CD14-positive monocyte (primary cell): Measurements from ENCODE around the gene EPB41L5. TPM values are rescaled to one million over a fixed set of nuclear protein-coding genes. Genes with fewer than 3 reads are reported as not detected.

ENCODE experiments used
- DNase-seq, 3 donors: peaks; one replicate each; pipeline ENCODE4 v3.0.0-alpha.2; 2011 to 2022
- H2AFZ ChIP-seq: 2 replicates; pipeline ENCODE4 v1.6.0; 2012; ENCODE audit warnings: mild to moderate bottlenecking, low read depth, low read length, inconsistent platforms; ENCODE audit not compliant: insufficient read depth, poor library complexity, severe bottlenecking
- H3K27ac ChIP-seq, 2 donors: 1 replicate in 1 of 2; 2 replicates in 1 of 2; pipeline ENCODE4 v1.5.1; 2012 to 2013; ENCODE audit warnings: low read length in 2 of 2, control low read depth in 1 of 2, inconsistent platforms in 1 of 2, low read depth in 1 of 2, mild to moderate bottlenecking in 1 of 2
- H3K27me3 ChIP-seq, 2 donors: one replicate each; pipeline versions ENCODE4 v1.6.0 to v1.6.1; 2011 to 2013; ENCODE audit warnings: low read length in 2 of 2; ENCODE audit not compliant: control insufficient read depth in 2 of 2, insufficient read depth in 2 of 2
- H3K36me3 ChIP-seq, 2 donors: replicated peaks in 1 of 2; 1 replicate in 1 of 2; 2 replicates in 1 of 2; pipeline versions ENCODE4 v1.5.1 to v1.6.1; 2012 to 2013; ENCODE audit warnings: low read length in 2 of 2, control low read depth in 1 of 2, inconsistent platforms in 1 of 2, mild to moderate bottlenecking in 1 of 2; ENCODE audit not compliant: insufficient read depth in 2 of 2, control insufficient read depth in 1 of 2
- H3K4me1 ChIP-seq, 2 donors: 1 replicate in 1 of 2; 2 replicates in 1 of 2; pipeline versions ENCODE4 v1.5.1 to v1.6.1; 2012 to 2013; ENCODE audit warnings: low read length in 2 of 2, control low read depth in 1 of 2, inconsistent platforms in 1 of 2, mild to moderate bottlenecking in 1 of 2, moderate library complexity in 1 of 2; ENCODE audit not compliant: insufficient read depth in 2 of 2, control insufficient read depth in 1 of 2
- H3K4me2 ChIP-seq: replicated peaks from 2 replicates; pipeline ENCODE3; 2012; ENCODE audit warnings: low read length, moderate library complexity, mild to moderate bottlenecking; ENCODE audit not compliant: poor library complexity, severe bottlenecking; ENCODE audit errors: extremely low read depth
- H3K4me3 ChIP-seq, 3 experiments: fragments of 200-600 bp in 1 of 3; sonication (generic) in 1 of 3; replicated peaks in 1 of 3; 1 replicate in 2 of 3; 2 replicates in 1 of 3; pipeline ENCODE4 v1.5.1; 2011 to 2013; ENCODE audit warnings: low read length in 3 of 3, mild to moderate bottlenecking in 3 of 3, control low read depth in 2 of 3, low read depth in 2 of 3, inconsistent platforms in 1 of 3, moderate library complexity in 1 of 3
- H3K79me2 ChIP-seq: 2 replicates; pipeline ENCODE4 v1.6.0; 2012; ENCODE audit warnings: mild to moderate bottlenecking, control low read depth, inconsistent platforms, low read length, moderate library complexity; ENCODE audit not compliant: insufficient read depth
- H3K9ac ChIP-seq: 2 replicates; pipeline ENCODE4 v1.6.0; 2017; ENCODE audit warnings: low read length, mild to moderate bottlenecking; ENCODE audit not compliant: insufficient read depth, poor library complexity, severe bottlenecking
- H3K9me3 ChIP-seq, 2 donors: replicated peaks in 1 of 2; 1 replicate in 1 of 2; 2 replicates in 1 of 2; pipeline versions ENCODE4 v1.5.1 to v1.6.1; 2012 to 2013; ENCODE audit warnings: low read length in 2 of 2, control low read depth in 1 of 2; ENCODE audit not compliant: control insufficient read depth in 1 of 2, insufficient read depth in 1 of 2
- H4K20me1 ChIP-seq: 2 replicates; pipeline ENCODE4 v1.6.0; 2012; ENCODE audit warnings: mild to moderate bottlenecking, low read length, control low read depth, moderate library complexity; ENCODE audit not compliant: insufficient read depth
- H3K27ac Mint-ChIP-seq, 7 donors: one replicate each; pipeline ENCODE4 v1.8.0; 2020; ENCODE audit warnings: mild to moderate bottlenecking in 7 of 7, mixed read lengths in 7 of 7, moderate library complexity in 6 of 7, inconsistent platforms in 2 of 7
- H3K27me3 Mint-ChIP-seq, 3 donors: one replicate each; pipeline ENCODE4 v1.8.0; 2021 to 2022; ENCODE audit warnings: low read depth in 3 of 3, mild to moderate bottlenecking in 3 of 3, mixed read lengths in 3 of 3, moderate library complexity in 3 of 3, inconsistent platforms in 1 of 3
- H3K36me3 Mint-ChIP-seq, 2 donors: one replicate each; pipeline ENCODE4 v1.8.0; 2020; ENCODE audit warnings: mixed read lengths in 2 of 2, inconsistent platforms in 1 of 2, mild to moderate bottlenecking in 1 of 2
- H3K4me1 Mint-ChIP-seq: one replicate; pipeline ENCODE4 v1.8.0; 2020; ENCODE audit warnings: mild to moderate bottlenecking, mixed read lengths
- H3K4me3 Mint-ChIP-seq, 2 donors: one replicate each; pipeline ENCODE4 v1.8.0; 2020; ENCODE audit warnings: mild to moderate bottlenecking in 2 of 2, mixed read lengths in 2 of 2, moderate library complexity in 1 of 2
- H3K9me3 Mint-ChIP-seq, 7 donors: one replicate each; pipeline ENCODE4 v1.8.0; 2020 to 2022; ENCODE audit warnings: mixed read lengths in 7 of 7, mild to moderate bottlenecking in 6 of 7, moderate library complexity in 6 of 7, inconsistent platforms in 2 of 7
- WGBS: methylation state at CpG from one replicate; pipeline ENCODE4 v1.1.5; 2013; ENCODE audit warnings: missing lambda C conversion rate; ENCODE audit not compliant: insufficient coverage; 5-methylcytosine and 5-hydroxymethylcytosine counted together
- intact Hi-C, 2 donors: fragments of 100-400 bp; cut with micrococcal nuclease; formaldehyde crosslinking; loops; one replicate each; pipeline versions ENCODE4 v1.15.0 to v1.15.1; 2023
- polyA plus RNA-seq, 3 donors: library from polyadenylated mRNA; depleted of rRNA in 1 of 3; unstranded in 2 of 3; stranded (reverse) in 1 of 3; fragments of 300-500 nt in 2 of 3; fragments of >200 nt in 1 of 3; fragmentation: Illumina TruSeq in 2 of 3; gene quantifications; 1 replicate in 2 of 3; 2 replicates in 1 of 3; pipeline ENCODE4 v1.2.3, GENCODE V29; 2012 to 2021
- TF ChIP-seq, protein P1 (sequence below): fragments of 200-600 bp; IDR thresholded peaks from one replicate; pipeline ENCODE4 v1.8.0; 2022; ENCODE audit warnings: antibody characterized with exemption, mild to moderate bottlenecking

Gene EPB41L5
- polyA plus RNA-seq, 3 donors: 1.4 to 2.4 (median 2.0) TPM

DNA sequence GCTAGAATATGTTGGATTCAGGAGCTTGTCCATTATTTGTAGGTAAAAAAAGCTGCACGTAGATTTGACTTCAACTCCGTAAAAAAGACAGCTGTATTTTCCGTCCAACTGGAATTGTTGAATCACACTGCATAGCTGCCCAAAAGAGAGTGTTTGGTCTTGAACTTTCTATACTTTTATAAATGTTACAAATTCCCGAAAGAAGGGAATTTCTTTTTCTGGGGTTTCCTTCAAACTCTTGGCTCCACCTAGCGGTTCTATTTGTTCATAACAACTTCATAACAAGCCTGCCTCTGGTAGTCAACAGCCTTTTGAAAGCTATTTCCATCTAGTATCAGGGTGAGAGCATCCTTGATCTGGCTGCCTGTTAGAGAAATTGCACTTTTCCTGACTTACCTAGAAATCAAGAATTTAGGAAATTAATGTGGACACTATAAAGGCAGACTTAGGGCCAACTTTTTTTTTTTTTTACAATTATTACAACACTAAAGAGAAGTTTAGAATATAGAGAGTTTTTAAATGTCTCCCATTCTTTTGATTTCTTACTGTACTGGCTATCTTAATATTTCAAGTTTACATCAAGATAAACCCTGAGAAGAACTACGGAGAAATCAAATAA is 162.2 kb downstream of the EPB41L5 start:
- no peaks in the 10 kb centered on the region for H3K36me3 Mint-ChIP-seq
- Histone ChIP-seq H3K9me3 (no peaks in the 10 kb centered on the region), H3K27ac (no peak overlapping the region), H2AFZ (no peak overlapping the region), H3K27me3 (no peaks in the 10 kb centered on the region), H3K36me3 (no peaks in the 10 kb centered on the region), H3K9ac (no peak overlapping the region), H3K4me1 (peaks cover 18 to 19% of the 10 kb centered on the region in 2 donors), H3K4me2 (no peak overlapping the region), H3K4me3 (no peak overlapping the region), H3K79me2 (no peaks in the 10 kb centered on the region), H4K20me1 (no peaks in the 10 kb centered on the region)
- intact Hi-C loops: loop anchor here (5.0 to 10.0 kb wide), 2 partner anchors 470 to 473 kb away; no protein-coding TSS in a partner anchor
- H3K4me3 Mint-ChIP-seq: no peak overlapping the region
- TF ChIP-seq, protein P1, sequence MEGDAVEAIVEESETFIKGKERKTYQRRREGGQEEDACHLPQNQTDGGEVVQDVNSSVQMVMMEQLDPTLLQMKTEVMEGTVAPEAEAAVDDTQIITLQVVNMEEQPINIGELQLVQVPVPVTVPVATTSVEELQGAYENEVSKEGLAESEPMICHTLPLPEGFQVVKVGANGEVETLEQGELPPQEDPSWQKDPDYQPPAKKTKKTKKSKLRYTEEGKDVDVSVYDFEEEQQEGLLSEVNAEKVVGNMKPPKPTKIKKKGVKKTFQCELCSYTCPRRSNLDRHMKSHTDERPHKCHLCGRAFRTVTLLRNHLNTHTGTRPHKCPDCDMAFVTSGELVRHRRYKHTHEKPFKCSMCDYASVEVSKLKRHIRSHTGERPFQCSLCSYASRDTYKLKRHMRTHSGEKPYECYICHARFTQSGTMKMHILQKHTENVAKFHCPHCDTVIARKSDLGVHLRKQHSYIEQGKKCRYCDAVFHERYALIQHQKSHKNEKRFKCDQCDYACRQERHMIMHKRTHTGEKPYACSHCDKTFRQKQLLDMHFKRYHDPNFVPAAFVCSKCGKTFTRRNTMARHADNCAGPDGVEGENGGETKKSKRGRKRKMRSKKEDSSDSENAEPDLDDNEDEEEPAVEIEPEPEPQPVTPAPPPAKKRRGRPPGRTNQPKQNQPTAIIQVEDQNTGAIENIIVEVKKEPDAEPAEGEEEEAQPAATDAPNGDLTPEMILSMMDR: peak; percentile 84
- WGBS: 100% methylated on average over 1 of the region's 6 CpGs
- peaks cover 22% of the 10 kb centered on the region for H3K4me1 Mint-ChIP-seq
- DNase-seq: peak; percentile 31 to 64 (median 57)
- no peak overlapping the region for H3K27ac Mint-ChIP-seq
- peaks cover 0 to 1% (median 0%) of the 10 kb centered on the region in 7 donors for H3K9me3 Mint-ChIP-seq
- H3K27me3 Mint-ChIP-seq: peaks cover 4 to 11% (median 4%) of the 10 kb centered on the region in 3 donors

- Histone ChIP-seq H3K4me2 (peak overlapping the region; percentile 77), H3K36me3 (no peaks in the 10 kb centered on the region), H3K4me1 (peaks cover 18 to 19% of the 10 kb centered on the region in 2 donors), H3K79me2 (no peaks in the 10 kb centered on the region), H2AFZ (peak overlapping the region; percentile 93), H3K4me3 (peak overlapping the region; percentile 52 to 76 (median 59)), H3K27me3 (no peaks in the 10 kb centered on the region), H3K9ac (no peak overlapping the region), H4K20me1 (no peaks in the 10 kb centered on the region), H3K27ac (peak overlapping the region in 1 of 2 donors; percentile 86), H3K9me3 (no peaks in the 10 kb centered on the region)
- Mint-ChIP-seq H3K9me3 (peaks cover 0 to 2% (median 0%) of the 10 kb centered on the region in 7 donors), H3K27me3 (peaks cover 4 to 11% (median 4%) of the 10 kb centered on the region in 3 donors), H3K36me3 (no peaks in the 10 kb centered on the region), H3K4me3 (peak overlapping the region; percentile 93 to 99), H3K4me1 (peaks cover 22% of the 10 kb centered on the region), H3K27ac (peak overlapping the region in 2 of 7 donors; percentile 94 to 98)
- DNase-seq: no peak
- intact Hi-C loops: loop anchor here (5.0 to 10.0 kb wide), 2 partner anchors 472 to 474 kb away; no protein-coding TSS in a partner anchor
- TF ChIP-seq, protein P1: no peak
- WGBS: 33% methylated on average over 2 of the region's 3 CpGs
These were observed 163.6 kb downstream of the EPB41L5 start for GRCh38 chr2:120176526-120176925.
